Epidermal melanocyte (primary cell): Measurements from ENCODE around the gene TCF19.
"Not testable (repeated sequence)": the region's sequence is repeated elsewhere in the genome, so short reads cannot be mapped to it uniquely, and the experiment has no call there.

Experiments
- DNase-seq: peaks from one replicate; pipeline ENCODE4 v3.0.0; 2011; ENCODE audit warnings: low spot score; ENCODE audit not compliant: insufficient read length

TCF19 gene

GRCh38 chr6:31178143-31179041 is 20.0 kb downstream of the TCF19 start:
- no peak for DNase-seq

DNA sequence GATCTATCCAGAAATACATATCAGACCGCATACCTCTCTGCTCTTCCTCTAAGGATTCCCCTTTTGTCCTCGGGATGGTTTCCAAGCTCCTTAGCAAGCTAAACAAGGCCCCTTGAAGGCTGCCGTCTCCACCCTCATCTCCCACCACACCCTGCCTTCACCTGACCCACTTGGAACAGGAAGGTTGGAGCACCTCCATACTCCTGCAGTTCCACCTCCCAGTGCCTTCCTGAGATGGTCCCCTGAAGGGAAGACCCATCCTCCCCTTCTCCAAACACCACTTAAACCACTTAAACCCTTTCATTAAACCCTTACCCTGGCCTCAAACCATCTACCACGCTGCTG is 20.6 kb downstream of the TCF19 start:
- no peak for DNase-seq

DNA sequence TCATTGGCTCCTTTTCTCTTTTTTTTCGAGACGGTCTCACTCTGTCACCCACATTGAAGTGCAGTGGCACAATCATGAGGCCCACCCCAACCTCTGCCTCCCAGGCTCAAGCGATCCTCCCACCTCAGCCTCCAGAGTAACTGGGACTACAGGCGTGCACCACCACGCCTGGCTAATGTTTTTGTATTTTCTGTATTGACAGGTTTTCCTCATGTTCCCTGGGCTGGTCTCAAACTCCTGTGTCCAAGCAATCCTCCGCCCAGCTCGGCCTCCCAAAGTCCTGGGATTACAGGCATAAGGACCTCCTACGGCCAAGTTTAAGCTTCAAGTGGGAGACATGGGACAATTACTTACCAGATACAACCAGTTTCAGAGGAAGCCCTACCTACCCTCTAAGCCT is 21.5 kb downstream of the TCF19 start:
- no peak for DNase-seq

- DNase-seq = no peak
Observed at GRCh38 chr6:31180500-31180899, 22.1 kb downstream of the TCF19 start.

DNA sequence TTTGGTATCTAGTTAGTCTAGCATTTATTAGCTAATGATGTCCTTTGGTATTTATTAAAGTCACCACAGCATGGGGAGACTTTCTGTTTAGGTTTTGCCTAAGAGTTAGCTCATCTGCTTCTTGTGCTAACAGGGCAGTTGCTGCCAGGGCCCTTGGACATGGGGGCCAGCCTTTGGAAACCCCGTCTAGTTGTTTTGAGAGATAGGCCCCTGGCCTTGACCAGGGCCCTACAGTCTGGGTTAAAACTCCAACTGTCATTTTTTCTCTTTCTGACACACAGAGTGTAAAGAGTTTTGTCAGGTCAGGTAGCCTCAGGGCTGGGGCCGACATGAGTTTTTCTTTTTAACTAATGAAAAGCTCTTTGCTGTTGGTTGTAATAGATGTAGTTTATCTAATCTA is 24.9 kb downstream of the TCF19 start:
- DNase-seq = not testable (repeated sequence)

GRCh38 chr6:31183859-31184258 is 25.5 kb downstream of the TCF19 start:
- not testable (repeated sequence) for DNase-seq

- not testable (repeated sequence) for DNase-seq
Observed at GRCh38 chr6:31185695-31186051, 27.3 kb downstream of the TCF19 start.

GRCh38 chr6:31186052-31186734 is 27.8 kb downstream of the TCF19 start:
- no peak for DNase-seq

DNA sequence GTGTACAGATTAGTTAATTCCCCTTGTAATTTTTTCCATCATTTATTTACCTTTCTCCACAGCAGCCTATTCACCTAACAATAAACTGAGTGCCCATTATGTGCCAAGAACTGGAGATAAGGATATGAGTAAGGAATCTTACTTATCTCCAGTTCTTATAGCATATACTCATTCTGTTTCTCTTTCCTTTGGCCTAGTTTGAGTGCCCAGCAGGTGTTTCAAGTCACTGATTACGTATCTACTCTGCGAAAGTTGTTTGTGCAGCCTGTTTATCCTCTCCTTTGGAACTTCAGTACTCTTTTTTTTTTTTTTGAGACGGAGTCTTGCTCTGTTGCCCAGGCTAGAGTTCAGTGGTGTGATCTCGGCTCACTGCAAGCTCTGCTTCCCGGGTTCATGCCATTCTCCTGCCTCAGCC is 29.4 kb downstream of the TCF19 start:
- no peak for DNase-seq

DNA sequence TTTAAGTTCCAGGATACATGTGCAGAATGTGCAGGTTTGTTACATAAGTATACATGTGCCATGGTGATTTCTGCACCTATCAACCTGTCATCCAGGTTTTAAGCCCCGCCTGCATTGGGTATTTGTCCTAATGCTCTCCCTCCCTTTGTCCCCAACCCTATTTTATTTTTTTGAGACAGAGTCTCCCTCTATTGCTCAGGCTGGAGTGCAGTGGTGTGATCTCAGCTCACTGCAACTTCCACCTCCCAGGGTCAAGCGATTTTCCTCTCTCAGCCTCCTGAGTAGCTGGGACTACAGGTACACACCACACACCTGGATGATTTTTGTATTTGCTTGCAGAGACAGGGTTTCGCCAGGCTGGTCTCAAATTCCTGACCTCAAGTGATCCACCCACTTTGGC is 30.8 kb downstream of the TCF19 start:
- not testable (repeated sequence) for DNase-seq

GRCh38 chr6:31190488-31190887 is 32.1 kb downstream of the TCF19 start:
- no peak for DNase-seq

DNA sequence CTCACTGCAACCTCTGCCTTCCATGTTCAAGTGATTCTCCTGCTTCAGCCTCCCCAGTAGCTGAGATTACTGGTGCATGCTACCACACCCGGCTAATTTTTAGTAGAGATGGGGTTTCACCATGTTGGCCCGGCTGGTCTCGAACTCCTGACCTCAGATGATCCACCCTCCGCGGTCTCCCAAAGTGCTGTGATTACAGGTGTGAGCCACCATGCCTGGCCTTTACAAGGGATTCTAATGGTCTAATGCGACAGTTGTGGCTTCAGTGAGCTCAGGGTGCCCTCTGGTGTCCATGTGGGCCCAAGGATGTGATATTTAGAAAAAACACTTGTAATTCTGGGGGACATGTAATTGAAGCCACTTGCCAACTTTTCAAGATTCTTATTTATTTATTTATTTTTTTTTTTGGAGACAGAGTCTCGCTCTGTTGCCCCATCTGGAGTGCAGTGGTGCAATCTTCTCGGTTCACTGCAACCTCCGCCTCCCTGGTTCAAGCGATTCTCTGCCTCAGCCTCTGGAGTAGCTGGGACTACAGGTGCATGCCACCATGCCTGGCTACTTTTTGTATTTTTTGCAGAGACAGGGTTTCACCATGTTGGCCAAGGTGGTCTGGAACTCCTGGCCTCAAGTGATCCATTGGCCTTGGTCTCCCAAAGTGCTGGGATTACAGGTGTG is 34.2 kb downstream of the TCF19 start:
- DNase-seq = not testable (repeated sequence)

DNA sequence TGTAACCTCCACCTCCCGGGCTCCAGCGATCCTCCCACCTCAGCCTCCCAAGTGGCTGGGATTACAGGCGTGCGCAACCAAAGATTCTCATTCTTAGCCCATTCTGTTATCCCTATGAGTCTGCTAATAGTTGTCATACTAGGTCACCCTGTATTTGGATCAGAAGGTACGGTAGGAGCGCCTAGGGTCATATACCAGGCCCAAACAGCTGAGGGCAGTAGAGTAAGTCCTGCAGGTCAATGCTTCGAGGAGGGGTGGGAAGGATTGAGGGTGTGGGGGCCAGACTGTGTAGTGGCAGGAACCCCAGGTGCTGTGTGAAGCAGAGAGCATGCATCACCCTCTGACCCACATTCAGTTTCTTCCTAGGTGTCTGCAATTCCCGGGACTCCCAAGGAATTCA is 34.8 kb downstream of the TCF19 start:
- DNase-seq = no peak

- no peak for DNase-seq
Observed at GRCh38 chr6:31194061-31194834, 35.9 kb downstream of the TCF19 start.

GRCh38 chr6:31195308-31195979 is 37.1 kb downstream of the TCF19 start:
- DNase-seq = not testable (repeated sequence)

DNA sequence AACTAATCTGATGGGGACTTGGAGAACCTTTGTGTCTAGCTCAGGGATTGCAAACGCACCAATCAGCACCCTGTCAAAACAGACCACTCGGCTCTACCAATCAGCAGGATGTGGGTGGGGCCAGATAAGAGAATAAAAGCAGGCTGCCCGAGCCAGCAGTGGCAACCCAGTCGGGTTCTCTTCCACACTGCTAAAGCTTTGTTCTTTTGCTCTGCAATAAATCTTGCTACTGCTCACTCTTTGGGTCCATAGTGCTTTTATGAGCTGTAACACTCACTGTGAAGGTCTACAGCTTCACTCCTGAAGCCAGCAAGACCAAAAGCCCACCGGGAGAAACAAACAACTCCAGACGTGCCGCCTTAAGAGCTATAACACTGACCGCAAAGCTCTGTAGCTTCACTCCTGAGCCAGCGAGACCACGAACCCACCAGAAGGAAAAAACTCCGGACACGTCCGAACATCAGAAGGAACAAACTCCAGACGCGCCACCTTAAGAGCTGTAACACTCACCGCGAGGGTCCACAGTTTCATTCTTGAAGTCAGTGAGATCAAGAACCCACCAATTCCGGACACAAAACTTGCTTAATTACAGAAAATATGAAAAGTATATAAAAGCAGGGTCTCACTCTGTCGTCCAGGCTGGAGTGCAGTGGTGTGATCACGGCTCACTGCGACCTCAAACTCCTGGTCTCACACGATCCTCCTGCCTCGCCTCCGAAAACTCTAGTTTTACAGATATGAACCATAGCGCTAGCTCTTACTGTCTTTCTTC is 38.0 kb downstream of the TCF19 start:
- DNase-seq = not testable (repeated sequence)

DNA sequence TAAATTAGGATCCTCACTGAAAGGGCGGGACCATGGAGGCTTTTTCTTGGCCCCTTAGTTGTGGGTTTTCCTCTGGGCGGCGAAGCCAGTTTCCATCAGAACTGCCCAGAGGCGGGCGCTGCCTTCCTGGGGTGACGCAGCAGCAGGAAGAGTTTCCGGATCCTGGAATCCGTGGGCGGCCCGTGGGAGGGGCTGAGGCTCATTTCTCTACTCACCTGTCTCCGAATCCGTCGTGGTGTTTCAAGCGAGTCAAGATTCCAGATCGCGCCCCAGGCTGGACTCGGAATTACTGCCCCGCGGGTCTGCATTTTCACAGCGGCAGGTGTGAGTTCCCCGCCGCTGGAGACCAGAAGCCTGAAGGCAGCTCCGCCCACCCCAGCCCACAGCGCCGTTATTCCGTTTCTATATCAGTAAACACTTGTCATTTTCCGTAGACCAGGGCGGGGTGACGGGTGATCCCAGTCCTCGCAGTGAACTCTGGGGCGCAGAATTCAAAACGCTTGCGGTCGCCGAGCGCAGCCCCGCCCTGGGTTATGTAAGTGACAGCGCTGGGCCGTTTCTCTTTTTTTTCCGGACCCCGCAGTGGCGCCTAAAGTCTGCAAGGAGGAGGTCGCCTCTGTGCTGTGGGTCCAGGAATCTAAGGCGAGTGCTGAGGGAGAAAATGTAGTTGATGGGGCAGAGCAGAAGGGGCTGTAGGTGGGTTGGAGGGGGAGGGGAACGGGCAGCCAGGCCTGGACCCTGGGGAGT is 39.3 kb downstream of the TCF19 start:
- no peak for DNase-seq

- DNase-seq = not testable (repeated sequence)
Observed at GRCh38 chr6:31199105-31199452, 40.7 kb downstream of the TCF19 start.
